Peyer's patch (tissue), 4 donors: Measurements from ENCODE around the gene ALDH1A2.

Experiments used
- CTCF ChIP-seq, 6 experiments: fragments of 450-650 bp in 4 of 6; fragments of 200-600 bp in 2 of 6; sonication (generic) in 1 of 6; IDR thresholded peaks; one replicate each; pipeline ENCODE4 v1.5.1; 2017 to 2019; ENCODE audit warnings: antibody characterized with exemption in 6 of 6, mild to moderate bottlenecking in 3 of 6, moderate library complexity in 1 of 6
- POLR2A ChIP-seq, 2 donors: fragments of 450-650 bp; IDR thresholded peaks; one replicate each; pipeline ENCODE4 v1.5.1; 2017; ENCODE audit warnings: antibody characterized with exemption in 2 of 2, mild to moderate bottlenecking in 2 of 2, moderate library complexity in 2 of 2

- TF ChIP-seq CTCF (IDR thresholded peaks at IDR 0.05) (no peak), POLR2A (IDR thresholded peaks at IDR 0.05) (no peak)
Observed at GRCh38 chr15:57932348-57932747, 133.2 kb downstream of the ALDH1A2 start.
